ENCODE data around the gene CAMK2N1.

The CAMK2N1 gene

DNA sequence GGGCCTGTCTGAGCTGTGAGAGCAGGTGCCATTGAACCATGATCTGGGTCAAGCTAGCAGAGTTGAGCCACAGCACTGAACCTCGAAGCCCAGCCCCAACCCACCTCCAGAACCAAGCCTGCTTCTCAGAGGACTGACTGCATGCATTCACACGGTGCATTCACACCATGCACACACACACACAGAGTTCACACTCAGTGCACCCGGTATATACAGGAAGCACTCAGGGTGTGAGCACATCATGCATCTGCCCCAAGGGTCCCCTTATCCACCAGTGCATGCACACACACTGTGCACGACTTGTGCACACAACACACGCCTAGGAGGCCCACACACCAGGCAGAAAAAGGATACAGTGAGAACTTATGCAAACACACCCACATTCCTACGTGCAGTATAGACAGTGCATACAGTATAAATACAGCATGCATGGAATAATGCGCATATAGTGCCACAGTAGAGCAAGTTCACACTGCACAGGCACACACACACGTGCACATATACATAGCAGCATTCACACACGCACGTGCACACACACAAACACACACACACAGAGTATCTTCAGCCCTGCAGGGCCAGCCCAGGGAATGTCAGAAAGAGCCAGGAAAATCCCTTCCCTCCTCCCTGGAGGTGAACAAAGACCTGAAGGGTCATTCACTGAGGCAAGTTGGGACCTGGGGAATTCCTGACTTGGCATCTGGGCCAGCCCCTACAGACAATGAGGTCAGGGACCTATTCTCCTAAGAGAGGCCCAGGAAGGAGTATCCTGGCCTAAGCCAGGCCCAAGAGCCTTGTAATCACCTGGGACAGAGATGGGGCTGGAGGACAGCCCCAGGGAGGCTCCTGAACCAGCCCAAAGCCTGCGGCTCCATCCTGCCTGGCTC lies 42.1 kb downstream of the CAMK2N1 start:
- no peak for DNase-seq (ENCODE audit: low spot score)

GRCh38 chr1:20442920-20443625 lies 42.9 kb downstream of the CAMK2N1 start:
- DNase-seq (ENCODE audit: low spot score): no peak

DNA sequence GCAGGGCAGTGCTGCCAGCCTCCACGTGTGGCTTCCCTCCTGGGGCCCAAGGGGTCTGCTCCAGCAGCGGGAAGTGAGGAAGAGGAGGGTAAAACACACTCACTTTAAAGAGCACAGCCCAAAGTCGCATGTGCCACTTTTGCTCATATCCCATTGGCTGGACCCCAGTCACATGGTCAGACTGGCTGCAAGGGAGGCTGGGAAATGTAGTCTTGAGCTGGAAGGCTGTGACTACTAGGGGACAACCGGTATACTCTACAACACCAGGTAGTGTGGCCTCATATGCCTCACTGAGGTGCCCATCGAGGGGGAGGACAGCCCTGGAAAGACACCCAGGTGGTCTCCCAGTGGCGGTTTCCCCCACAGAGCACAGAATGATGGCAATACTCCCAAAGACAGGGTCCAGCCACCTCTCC lies 45.2 kb downstream of the CAMK2N1 start:
- DNase-seq (ENCODE audit: low spot score): peak; percentile 76

DNA sequence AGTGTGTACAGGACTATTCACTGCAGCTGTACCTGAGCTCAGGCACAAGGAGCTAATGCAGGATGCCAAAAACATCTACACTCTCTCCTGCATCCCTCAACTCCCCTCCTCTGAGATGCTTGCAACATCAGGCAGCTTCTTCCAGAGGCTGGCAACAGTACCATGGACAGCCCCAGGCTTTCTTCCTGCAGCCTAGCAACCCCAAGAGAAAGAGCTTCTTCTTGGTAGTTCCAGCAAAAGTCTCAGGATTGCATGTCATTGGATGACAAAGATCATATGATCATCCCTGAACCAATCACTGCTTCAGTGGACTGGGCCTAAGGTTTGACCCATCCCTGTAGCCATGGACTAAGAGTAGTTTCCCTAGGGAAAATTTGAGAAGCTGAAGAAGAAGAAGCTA lies 46.7 kb downstream of the CAMK2N1 start:
- no peak for DNase-seq (ENCODE audit: low spot score)

DNA sequence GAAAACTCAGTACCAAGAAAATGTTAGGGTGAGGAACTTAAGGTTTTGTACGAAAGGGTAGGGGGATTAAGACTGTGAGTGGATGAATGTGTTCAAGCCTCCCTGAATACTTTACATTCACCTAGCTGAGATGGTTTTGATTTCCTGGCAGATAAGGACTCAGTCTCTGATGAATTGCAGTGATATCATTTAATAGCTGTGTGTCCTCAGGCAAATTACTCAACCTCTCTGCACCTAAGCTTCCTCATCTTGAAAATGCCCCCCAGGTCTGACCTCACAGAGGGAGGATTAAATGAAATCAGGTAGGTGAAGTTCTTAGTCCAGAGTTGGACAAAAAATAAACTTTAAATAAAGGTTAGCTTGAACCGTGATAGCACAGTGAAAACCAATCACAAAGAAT lies 48.4 kb downstream of the CAMK2N1 start:
- DNase-seq (ENCODE audit: low spot score): no peak

- DNase-seq (ENCODE audit: low spot score): no peak
Measured at GRCh38 chr1:20432891-20433290, 53.1 kb downstream of the CAMK2N1 start.

All from HuH-7 (cell line).